Stimulated activated CD4-positive, alpha-beta T cell treated with anti-CD3 and anti-CD28 coated beads, Interleukin-2, amount 100 ng/mL, for 24 hours (primary cell): ENCODE measurements around the gene FCF1.

ENCODE experiments used
- DNase-seq, 2 donors: peaks; one replicate each; pipeline ENCODE4 v3.0.0-alpha.2; 2020

The FCF1 gene, protein sequence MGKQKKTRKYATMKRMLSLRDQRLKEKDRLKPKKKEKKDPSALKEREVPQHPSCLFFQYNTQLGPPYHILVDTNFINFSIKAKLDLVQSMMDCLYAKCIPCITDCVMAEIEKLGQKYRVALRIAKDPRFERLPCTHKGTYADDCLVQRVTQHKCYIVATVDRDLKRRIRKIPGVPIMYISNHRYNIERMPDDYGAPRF

DNA sequence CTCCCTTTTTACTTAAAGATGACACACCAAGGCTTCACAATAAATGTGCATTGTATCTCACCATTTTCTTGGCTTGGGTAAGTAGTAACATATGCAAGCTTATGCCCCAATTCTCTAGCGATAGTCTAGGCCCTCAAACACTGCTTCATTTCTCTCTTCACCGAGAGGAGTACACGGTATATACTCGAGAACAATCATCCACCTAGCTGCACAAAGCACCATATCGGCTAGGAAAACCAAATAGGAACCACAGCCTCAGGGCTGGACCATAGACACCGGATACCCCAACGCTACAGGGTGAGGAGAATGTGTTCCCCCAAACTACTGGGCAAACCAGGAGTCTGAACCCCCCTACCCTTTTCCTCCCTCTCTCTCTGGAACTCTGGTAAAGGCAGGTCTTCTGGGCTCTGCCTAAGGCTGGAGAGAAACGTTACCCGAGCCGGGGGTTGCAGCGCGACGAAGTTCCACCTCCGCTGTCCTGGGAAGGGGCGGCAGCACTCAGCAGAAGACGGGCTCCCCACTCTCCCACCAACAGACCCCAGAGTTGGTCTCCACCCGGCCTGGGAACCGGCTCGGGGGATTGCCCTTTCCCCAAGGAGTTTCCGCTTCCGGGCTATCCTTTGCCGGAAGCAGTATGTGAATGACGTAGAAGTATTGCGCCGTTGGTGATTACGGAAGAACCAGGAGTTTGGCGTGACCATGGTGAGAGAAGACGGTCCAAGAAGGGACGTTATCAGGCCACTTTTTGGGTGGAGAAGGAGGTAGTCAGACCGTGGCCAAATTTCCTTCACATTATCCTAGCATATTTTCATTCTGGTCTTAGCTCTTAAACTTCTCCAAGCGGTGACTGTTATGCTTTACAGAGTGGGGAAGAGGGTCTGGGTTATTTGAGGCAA, at the start of gene FCF1, which contains the start of gene AREL1:
FCF1 (plus strand) TSS at position 646 of the 896 bp plus-strand sequence; CDS start at position 700, 54 bp downstream.
AREL1 (minus strand) TSS at position 582 of the 896 bp plus-strand sequence. CDS start 27,465 bp downstream, outside the sequence.
- peak; percentile 74 to 82 for DNase-seq

DNA sequence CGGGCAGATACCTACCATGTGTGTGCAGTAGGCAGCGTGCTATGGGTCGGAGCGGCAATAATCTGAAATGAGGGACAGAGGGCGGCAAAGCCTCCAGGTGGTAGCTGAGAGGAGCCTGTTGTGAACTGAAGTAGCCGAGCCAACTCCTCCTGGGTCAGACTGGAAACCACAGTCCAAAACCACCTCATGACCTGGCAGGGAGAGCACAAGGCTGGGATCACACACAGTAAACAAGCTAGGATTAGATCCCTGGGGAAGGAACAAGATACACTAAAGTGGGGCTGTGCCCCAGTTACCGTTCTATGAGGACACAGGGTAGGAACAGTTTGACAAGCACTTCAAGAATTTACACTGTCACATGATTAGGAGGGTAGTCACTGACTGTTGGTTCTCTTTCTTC, 49.1 kb upstream of the FCF1 start:
- DNase-seq = no peak

DNA sequence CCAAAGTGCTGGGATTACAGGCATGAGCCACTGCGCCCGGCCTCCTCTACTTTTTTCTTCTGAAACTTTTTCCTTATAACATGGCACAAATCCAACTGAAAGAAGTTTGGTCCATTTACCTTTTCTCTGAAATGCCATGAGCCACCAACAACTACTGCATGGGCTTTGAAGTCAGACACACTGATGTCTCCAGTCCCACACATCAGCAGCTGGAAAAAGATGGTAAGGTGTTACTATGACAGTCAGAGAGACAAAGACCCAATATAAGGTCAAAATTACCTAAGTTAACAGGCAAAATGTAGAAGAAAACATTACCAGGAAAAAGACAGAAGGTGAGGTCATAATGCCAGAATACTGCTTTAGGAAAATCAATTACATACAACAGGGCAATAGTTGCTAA, 48.2 kb upstream of the FCF1 start:
- no peak for DNase-seq

DNA sequence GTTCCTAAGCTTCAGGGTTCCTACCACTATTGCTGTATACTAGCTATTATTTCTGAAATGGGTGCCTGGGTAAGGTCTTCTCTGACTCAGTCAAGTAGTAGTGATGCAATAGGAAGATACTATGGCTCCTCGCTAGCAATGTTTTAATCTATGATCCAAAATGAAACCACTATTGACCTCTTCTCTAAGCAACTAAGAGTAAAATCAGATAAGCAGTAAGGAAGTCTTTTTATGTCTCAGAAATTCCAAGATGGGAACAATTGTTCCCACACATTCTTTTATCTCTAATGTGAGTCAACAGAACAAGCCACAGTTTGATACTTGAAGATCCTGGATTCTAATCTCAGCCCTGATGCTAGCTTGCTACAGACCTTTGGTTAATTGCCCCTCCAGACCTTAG, 45.2 kb upstream of the FCF1 start:
- DNase-seq = no peak

DNA sequence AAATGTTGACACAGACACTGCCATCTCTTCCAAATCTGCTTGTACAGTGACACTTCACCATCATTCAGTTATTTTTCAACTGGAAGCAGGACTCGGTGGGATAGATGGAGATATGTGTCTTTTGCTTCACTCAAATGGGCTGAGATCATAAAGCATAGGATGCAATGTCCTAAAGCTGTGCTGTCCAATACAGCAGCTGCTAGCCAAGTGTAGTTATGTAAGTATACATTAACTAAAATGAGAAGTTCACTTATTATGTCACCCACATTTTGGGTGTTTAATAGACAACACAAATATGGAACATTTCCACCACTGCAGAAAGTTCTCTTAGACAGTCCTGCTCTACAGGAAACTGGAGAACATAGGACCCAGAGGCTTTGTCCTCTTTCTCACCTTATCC, 43.7 kb upstream of the FCF1 start:
- DNase-seq = no peak

DNA sequence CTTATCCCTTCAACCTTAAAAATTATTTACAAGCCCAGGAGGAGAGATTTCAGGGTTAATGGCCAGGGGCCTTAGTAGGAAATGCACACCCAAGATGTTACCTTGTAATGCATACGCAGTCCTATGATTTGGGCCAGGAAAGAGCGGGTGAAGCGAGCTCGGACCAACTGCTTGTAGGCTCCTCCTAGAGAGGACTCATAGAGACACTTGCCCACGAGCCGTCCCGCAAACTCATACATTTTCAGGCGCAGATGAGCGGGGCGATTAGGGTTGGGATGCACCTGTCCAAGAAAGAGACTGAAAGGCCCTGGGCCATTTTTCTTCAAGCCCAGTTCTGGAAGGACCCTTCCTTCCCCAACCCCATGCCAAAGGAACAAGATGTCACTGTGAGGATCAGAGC, 43.1 kb upstream of the FCF1 start:
- DNase-seq = no peak

DNA sequence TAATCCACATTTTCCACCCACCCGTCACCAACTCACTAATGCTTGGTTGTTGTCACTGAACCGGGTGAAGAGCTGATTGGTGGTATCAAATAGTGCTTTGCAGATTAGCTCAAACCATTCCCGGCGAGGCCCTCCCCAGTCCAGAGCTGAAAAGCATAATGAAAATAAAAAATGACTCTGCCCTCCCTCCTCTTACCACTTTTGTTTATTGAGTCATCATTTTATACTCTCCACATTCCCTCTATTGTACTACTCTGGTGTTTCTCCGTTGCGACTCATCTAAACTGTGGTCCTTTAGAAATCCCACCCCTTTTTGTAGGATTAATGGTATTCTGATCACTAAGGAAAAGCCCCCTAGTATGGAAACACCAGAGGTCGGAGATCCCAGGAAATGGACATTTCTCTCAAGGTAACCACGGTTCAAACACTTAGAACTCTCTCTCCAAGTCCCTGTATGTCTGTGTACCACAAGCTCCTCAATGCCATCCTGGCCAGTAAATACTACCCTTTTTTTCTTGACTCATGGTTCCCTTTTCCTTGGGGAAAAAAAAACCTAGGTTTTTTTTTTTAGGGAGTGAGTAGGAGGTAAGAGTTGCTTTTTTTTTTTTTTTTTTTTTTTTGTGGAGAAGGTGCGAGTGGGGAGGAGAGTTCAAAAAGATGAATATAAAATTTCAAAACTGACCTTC, 42.1 kb upstream of the FCF1 start:
- no peak for DNase-seq

DNA sequence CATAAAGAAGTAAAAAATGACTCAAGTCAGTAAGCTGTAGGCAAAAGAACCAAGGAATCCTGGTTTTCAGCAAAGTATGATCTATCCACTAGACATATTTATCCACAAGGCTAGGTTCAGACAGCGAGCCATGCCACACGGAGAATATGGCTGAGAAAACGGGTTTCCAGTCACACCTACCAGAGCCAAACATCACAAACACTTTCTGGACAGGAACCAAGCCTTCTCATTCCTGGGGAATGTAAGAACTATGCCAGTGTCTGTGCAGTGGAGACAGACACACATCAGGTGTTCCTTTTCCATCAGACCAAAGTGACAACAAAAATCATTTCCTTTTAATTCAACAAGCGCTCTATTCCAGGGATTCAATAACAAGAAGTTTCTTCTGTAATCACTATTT, 41.2 kb upstream of the FCF1 start:
- no peak for DNase-seq

DNA sequence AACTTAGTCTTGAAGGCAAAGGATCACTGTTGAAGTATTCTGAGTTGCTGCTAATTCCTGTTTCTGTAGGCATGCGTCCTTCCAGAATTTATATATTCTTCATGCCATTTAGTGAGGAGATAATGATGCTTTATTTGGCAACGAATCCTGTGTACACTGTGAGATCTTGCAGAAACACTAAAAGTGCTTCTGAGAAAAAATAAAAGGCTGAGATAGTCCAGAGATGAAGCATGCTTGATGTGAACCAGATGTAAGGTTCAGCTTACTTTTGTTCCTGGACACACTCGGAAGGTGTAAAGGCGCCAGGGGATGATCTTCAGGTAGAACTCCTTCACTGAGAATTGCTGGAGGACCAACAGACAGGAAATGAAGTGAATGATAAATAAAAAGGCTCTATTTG, 39.2 kb upstream of the FCF1 start:
- no peak for DNase-seq

DNA sequence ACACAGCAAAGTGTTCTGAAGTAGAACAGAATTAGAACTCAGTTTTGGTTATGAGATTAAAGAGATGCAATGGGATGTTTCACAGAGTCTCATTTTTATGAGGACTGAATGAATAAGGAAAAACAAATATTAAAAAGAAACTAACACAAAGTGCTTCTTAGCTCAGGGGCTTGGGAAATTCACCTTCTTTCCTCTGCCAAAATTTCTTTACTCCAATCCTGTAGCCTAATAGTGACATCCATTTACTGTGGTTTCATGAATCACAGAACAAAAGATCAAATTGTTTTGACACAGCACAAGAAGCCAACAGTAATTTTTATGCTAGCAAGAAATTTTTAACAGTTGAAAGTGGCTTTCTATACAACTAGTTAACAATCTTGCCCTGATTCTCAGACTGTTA, 37.7 kb upstream of the FCF1 start:
- DNase-seq = no peak

DNA sequence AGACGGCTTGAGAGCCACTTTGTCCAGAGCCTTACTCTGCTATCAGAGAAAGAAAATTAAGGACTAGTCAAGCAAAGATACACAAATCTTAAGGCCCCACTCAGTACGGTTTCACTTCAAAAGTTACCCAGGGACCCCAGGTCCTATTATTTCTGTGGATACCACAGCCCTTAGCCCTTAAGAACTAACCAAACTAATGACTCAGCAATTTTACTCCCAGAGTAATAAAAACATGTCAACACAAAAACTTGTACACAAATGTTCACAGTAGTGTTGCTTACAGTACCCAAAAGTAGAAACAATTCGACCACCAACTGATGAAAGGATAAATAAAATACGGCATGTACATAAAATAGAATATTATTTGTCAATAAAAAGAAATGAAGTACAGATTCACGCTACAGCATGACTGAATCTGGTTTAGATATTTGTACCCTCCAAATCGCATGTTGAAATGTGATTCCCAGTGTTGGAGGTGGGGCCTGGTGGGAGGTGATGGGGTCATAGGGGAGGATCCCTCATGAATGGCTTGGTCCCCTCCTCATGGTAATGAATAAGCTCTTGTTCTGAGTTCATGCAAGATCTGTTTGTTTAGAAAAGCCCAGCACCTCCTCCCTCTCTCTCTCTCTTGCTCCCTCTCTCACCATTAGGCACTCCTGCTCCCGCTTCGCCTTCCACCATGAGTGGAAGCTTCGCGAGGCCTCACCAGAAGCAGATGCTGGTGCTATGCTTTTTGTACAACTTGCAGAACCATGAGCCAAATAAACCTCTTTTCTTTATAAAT, 30.6 kb upstream of the FCF1 start:
- no peak for DNase-seq

DNA sequence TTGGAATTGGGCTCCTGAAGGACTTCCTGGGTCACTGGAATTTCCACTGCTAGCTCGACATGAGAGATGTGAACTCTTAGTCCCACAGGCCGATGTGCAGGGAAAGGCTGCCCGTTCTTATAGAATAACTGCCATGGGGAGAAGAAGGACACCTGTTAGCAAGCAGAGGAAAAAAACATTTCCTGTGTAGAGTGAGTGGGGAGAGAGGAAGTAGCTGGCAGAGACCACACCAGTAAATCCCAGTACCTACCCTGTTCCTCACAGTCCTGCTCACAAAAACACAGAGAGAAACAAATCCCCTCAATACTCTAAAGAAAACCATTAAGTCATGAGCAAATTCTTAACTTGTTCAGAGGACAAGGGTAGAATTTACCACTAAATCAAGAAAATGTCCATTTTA, 29.5 kb upstream of the FCF1 start:
- no peak for DNase-seq

DNA sequence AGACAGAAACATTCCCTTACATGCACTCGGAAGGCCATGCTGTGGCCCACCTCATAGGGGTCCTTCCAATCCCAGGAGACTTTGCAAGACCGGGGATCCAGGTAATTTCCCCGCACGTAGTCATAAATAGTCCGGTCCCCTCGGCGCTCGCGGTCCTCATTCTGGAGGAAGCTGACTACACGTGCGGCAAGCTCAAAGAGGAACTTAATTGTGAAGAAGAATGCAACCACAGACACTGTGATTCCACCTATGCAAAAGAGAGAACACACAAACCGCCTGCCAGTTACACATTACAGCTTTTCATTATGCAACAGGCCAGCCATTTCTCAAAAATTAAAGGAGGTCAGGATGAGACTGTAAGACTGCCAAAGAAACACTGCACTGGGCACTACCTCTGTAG, 28.5 kb upstream of the FCF1 start:
- DNase-seq = no peak

DNA sequence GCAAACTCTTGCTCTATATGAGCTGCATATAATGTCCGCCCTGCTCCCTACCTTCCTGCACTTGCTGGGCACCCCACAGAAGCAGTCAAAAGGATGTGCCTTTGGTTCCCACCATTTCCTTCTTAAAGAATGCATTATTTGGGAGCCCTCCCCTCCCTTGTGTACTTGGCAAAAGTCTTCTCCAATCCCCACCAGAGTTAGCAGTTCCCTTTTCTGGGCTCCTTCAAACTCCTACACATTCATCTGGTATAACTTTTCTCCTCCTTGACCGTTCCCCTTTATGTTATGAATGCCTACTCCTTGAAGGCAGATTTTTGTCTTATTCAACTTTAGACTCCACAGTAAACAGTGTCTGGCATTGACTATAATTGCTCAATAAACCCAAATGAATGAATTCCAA, 27.9 kb upstream of the FCF1 start:
- DNase-seq = no peak

DNA sequence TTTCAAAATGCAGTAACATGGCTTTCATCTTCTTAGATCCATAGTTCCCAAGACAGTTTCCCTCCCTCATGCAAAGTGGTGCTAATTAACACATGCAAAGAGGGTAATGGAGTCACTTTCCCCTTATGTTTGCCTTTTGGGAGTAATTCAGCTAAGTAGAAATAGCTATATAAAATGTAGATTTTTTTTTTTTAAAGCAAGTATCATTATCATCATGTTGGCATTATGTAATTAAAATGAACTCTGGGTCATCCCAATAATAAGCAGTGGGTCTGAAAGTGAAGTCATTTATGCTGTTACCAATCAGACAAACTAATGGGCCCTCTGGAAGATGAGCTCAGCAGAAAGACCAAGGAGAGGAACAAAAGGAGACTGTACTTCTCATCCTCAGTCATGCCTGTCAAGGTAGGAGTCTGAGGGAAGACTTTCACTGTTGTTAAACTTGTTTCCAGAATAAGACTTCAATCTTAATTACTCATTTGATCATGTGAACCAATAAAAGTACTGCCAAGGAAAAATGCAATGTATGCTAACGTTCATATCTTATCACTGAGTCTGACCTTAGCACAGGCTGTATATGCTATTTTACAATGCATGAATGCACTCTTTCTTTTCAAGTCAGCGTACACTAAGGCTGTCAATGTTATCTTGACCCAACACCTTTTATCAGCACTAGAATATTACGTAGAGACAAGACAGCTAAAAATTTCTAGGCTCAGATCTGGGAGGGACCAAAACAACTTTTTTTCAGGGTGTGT, 26.8 kb upstream of the FCF1 start:
- no peak for DNase-seq

DNA sequence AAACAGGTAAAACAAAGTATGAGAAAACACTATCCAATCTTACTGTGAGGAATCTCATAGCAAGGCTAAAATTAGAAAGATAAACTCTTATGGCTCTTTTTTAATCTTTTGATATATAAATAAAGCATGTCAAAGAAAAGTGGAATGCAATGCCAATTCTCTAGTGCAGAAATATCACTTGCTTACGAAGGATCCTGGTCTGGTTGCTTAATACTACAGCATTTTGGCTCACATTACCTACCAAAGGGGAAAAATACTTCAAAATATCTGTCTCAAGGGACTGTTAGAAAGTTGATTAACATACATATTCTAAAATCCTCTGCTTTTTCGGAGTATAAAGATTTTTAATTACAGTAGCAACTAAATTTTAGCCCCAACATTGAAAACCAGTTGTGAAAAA, 21.5 kb upstream of the FCF1 start:
- no peak for DNase-seq

DNA sequence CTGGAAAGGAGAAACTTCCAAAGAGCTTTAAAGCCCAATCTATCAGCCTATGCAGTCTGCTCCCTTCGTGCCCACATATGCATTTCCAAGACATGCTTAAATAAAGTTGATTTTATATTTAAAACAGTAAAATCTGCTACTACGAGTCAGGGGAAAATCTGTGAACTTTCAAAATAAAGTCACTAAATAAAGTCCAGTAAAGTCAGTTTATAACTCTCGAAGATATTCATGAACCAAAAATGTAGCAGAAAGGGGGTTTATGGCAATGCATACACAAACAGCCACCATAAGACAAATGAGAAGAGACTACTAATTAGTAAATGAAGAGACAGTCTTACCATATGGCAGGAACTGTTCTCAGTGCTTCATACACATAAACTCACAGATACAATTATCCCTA, 19.8 kb upstream of the FCF1 start:
- DNase-seq = no peak

DNA sequence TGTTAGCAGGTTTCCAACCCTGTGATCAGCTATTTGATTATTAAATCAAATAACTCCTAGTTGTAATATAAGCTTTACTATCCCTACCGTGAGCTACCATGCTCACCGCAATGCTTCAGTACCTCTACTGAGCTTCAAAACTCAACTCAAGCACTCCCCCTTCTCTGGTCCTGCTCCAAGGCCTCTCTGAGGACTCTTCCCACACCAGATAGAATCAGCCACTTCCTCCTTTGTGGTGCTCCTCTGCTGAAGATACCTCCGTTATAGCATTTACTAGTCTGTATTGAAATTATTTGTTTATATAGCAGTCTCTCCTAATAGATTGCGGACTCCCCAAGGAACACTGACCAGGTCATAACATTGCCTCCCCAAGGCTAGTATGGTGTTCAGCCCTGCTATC, 17.5 kb upstream of the FCF1 start:
- no peak for DNase-seq

DNA sequence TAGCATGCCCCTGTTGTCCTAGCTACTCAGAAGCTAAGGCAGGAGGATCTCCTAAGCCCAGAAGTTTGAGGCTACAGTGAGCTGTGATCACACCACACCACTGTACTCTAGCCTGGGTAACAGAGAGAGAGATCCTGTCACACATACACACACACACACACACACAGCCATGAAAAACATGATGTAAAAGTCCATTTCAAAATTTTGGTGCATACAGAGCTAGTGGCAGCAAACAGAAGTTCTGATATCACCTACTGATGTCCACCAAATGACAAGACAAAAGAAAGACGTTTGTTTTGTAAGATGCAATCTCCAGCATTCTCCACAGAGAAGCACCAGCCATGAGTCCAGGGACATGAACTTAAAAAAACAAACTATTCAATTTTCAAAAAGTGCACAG, 15.9 kb upstream of the FCF1 start:
- no peak for DNase-seq

DNA sequence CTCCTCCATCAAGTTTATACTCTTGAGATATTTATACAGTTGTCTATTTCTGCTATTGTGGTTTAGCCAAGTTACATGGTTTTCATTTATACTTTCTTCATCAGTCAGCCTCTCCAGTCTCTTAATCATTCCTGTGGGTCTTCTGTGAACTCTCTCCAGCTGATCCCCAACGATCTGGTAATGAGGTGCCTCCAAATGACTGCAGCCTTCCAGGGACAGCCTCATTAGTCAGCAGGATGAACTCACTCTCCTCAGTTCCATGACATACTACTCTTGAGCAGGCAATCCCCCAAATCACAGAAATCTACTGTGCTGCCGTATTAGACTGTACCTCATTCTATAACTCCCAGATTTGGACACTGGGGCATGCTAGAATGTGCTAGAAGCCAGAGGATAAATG, 15.4 kb upstream of the FCF1 start:
- no peak for DNase-seq

DNA sequence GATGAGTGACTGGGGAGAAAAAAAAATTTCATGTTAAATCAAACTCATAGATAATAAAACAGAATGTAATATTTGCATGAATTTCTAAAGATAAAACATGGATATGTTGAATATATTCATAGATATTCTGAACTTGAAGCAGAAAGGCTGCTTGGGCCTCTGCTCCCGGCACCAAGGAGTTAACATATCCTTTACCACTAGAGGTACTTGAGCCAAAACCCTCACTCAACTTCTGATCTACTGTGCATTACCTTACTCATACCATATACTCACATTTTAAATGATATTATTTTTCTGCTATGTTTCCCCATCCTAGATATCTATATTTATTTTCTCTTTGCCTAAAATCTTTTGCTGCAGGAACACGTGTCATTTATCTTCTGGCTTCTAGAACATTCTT, 15.0 kb upstream of the FCF1 start:
- DNase-seq = no peak

DNA sequence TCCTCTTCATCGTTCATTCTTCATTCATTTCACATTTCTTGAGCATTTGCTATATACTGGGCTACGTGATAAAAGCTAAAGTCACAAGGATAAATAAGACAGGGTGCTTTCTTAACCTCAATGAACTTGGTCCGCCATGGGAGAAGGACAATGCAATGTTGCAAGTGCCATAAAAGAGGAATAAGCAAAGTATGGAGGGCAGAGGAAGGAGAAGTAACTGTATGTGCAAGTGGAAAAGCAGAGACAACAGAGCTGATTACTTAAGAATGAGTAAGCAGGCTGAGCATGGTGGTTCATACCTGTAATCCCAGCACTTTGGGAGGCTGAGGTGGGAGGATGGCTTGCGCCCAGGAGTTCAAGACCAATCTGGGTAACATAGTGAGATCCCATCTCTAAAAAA, 14.5 kb upstream of the FCF1 start:
- no peak for DNase-seq
